K562 (cell line): ENCODE measurements around the gene CUX1.
"Not testable (repeated sequence)": the region's sequence is repeated elsewhere in the genome, so short reads cannot be mapped to it uniquely, and the experiment has no call there.

Experiments
- HDAC8 ChIP-seq: fragments of 450-650 bp; IDR thresholded peaks from 2 replicates; pipeline ENCODE4 v1.6.1; 2016; ENCODE audit warnings: mild to moderate bottlenecking, missing genetic modification characterization, moderate library complexity, missing compliant biosample characterization
- MLX ChIP-seq, 2 experiments: fragments of 450-650 bp in 1 of 2; sonication (generic) in 1 of 2; formaldehyde crosslinking; conservative IDR thresholded peaks; 2 replicates each; pipeline versions ENCODE4 v1.4.0 to v1.8.1; 2020 to 2022; ENCODE audit warnings: mild to moderate bottlenecking in 1 of 2, missing genetic modification reagents in 1 of 2

- TF ChIP-seq MLX (CRISPR knock-in tag; conservative IDR thresholded peaks at IDR 0.05); HDAC8: not testable (repeated sequence)
Measured at GRCh38 chr7:102328863-102329262, 511.4 kb downstream of the CUX1 start.
